8988T (cell line): Measurements from ENCODE around the gene ARMC2.
A peak's percentile ranks its signal among the peaks of the same experiment; 100 is the strongest.
"Not testable (repeated sequence)": the region's sequence is repeated elsewhere in the genome, so short reads cannot be mapped to it uniquely, and the experiment has no call there.

Experiments
- DNase-seq: peaks from one replicate; pipeline ENCODE4 v3.0.0; 2011

The ARMC2 gene

GRCh38 chr6:108872575-108872974 is 24.4 kb downstream of the ARMC2 start:
- no peak for DNase-seq

DNA sequence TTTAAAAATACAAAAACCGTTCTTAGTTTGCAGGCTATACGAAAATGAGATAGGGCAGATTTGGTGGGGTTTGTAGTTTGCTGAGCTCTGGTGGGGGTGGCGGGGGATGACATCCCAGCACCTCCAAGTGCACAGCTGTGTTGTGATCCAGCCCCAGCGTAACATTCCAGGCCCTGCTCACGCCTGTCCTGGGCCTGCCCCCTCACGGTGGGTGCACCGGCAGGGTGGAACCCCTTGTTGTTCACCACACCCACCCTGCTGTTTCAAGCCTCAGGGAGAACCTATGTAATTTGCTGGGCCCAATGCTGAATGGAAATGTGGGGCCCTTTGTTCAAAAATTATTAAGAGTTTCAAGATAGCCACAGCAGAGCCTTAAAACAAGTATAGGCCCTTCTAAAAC is 25.0 kb downstream of the ARMC2 start:
- DNase-seq = no peak

GRCh38 chr6:108873971-108874370 is 25.7 kb downstream of the ARMC2 start:
- no peak for DNase-seq

- DNase-seq = no peak
These were observed 26.4 kb downstream of the ARMC2 start for GRCh38 chr6:108874470-108875160.

- DNase-seq = no peak
These were observed 26.9 kb downstream of the ARMC2 start for GRCh38 chr6:108875161-108875555.

DNA sequence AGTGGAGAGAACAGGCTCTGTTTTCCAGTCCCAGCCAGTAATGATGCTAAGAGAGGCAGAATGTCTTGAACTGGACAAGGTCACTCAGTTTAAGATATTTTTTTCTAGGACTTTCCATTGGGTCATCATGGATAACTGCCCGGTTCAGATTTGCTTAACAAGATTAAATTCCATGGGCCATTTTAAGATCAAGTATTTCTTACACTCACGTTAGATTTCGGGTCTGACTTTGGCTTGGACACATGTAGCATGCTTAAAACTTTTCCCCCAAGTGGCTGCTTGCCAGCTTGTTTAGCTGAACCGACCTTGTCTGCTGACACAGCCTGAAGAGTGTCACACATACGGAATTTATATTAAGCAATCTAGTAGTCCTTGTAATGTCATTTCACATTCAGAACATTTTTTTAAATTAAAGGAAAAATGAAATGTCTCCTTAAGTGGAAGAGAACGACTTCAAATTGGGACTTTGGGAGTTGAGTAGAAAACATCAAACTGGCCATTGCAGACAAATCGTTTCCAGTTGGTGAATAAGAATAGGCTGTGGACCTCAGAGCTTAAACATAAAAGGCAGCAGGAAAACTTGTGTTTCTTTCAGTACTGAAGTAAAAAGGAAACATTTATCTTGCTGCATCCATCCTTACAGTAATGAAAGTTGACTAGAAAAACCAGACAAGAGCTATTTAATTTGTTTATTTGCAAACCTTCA is 29.0 kb downstream of the ARMC2 start:
- no peak for DNase-seq

- DNase-seq = no peak
These were observed 30.7 kb downstream of the ARMC2 start for GRCh38 chr6:108878942-108879341.

- no peak for DNase-seq
These were observed 35.0 kb downstream of the ARMC2 start for GRCh38 chr6:108883172-108883571.

GRCh38 chr6:108884211-108885059 is 36.2 kb downstream of the ARMC2 start:
- no peak for DNase-seq

- no peak for DNase-seq
These were observed 39.8 kb downstream of the ARMC2 start for GRCh38 chr6:108888052-108888451.

DNA sequence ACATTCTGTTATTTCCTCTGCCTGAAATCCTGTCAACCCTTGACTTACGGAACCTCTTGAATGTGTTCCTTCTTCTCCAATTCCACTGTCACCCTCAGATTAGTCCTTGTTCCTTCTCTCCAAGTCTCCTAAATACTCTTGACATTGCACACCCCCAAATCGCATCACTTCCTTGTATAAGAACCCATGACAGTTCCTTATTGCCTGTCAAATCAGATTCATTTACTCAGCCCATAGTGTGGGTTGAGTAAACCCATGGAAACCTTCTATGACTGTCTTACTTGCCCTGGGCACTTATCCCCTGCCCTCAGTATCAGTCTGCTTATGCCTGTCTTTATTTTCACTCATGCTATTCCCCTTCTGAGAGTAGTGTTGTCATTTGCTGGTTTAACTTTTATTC is 40.5 kb downstream of the ARMC2 start:
- no peak for DNase-seq

DNA sequence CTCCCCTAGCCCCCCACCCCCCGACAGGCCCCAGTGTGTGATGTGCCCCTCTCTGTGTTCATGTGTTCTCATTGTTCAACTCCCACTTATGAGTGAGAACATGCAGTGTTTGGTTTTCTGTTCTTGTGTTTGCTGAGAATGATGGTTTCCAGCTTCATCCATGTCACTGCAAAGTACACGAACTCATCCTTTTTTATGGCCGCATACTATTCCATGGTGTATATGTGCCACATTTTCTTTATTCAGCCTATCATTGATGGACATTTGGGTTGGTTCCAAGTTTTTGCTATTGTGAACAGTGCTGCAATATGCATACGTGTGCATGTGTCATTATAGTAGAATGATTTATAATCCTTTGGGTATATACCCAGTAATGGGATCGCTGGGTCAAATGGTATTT is 42.7 kb downstream of the ARMC2 start:
- not testable (repeated sequence) for DNase-seq

DNA sequence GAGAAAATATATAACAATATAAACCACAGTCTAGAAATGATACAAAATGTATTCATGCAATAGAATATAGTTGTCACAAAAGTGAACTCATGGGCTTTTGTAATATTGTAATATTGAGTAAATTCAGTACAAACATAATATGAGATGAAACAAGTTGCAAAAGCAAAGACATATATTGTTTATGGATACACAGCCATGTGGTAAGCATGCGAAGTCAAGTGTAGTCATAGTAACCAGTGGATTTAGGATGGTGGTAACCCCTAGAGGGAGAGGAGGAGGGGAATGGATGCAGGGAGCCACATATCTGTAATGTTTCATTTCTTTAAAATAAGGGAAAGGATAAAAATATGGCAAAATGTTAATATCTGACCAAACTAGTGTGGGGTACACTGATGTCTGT is 47.3 kb downstream of the ARMC2 start:
- no peak for DNase-seq

- DNase-seq = no peak
These were observed 48.0 kb downstream of the ARMC2 start for GRCh38 chr6:108896111-108896661.

- no peak for DNase-seq
These were observed 49.1 kb downstream of the ARMC2 start for GRCh38 chr6:108897371-108897770.

DNA sequence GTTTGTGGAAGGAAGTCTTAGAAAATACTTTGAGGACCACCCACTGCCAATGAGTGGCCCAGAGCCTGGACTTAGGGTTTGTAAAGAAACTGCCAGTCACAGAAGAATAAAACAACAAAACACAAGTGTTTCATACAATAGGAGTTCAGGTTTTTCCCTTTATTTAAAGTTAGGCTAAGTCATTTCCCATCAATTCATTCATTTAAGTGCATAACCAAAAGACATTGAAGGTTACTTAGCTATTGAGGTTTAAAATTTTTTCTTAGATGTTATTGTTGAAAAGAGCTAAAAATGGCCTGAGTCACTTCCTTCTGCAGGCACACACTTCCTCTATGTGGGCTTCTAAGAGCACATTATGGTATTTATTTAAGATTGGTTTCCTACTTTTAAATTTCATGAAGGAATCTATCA is 54.2 kb downstream of the ARMC2 start:
- DNase-seq = no peak

- DNase-seq = no peak
These were observed 55.6 kb downstream of the ARMC2 start for GRCh38 chr6:108903796-108904195.

DNA sequence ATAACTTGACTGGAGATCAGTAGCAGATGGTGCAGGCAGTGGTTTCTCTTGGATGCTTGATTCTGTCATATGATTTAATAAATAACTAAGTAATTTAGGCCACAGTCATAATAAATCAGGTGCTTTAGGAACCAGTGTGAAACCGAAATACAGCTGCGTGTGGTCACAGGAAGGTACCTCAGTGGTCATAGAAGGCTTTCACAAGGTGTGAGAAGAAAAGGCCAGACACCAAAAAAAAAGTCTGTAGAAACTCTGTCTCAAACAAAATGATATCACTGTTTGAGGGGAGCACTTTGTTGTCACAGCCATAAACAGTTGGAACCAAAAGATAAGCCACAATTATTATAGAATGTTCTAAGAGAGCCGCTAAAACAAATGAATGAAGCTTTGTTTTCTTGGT is 56.5 kb downstream of the ARMC2 start:
- no peak for DNase-seq

DNA sequence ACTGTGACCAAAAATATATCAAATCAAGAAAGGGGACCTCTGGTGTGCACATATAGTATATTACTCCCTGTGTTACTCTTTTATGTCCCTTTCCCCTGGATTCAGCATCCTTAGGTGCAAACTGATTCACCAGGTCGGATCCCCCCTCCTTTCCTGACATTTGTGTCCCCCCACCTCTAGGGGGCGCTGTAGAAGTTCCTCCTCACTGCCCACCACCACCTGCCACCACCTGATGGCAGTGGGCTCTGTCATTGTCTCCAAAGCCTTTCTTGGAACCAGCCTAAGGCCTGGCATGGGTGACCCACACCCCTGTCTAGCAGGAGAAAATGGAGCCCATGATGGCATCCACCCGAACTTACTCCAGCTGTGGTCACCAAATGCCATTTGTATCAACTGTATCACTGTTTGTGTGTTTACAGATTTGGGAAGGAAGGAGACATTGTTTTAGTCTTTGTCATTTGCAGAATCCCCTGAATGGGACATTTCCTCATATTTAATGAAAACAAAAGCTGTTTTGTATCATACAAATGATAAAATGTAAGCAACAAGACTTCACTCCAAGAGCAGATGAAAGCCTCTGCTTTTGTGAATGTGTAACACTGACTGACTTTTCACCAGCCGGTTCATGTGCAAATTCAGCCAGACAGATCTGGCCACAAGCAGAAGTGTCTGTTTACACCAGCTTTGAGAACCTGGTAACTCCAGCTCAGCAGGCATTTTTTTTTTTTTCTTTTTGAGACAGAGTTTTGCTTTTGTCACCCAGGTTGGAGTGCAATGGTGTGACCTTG is 66.2 kb downstream of the ARMC2 start:
- DNase-seq = peak; percentile 38

- DNase-seq = no peak
These were observed 67.0 kb downstream of the ARMC2 start for GRCh38 chr6:108915258-108915657.

- no peak for DNase-seq
These were observed 67.9 kb downstream of the ARMC2 start for GRCh38 chr6:108916026-108916686.

DNA sequence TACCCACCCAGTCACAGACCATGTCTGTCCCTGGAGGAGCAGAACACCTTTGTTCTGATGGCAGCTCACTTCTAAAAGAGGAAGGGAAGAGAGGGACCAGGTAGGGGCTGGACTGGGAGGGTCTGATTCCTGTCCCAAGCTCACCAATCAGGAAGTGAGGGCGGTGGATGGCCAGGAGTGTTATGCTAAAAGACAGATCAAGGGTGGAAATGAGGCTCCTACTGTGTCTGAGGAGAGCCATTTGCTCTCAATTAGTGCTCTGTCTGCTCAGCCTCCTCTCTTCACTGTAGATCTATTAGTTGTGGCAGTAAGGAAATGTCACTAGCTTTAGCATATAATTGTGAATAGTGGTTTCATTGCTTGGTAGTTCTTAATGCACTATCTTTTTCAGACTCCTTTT is 72.5 kb downstream of the ARMC2 start:
- DNase-seq = no peak
